Measurements from ENCODE around the gene FIP1L1. TPM values are rescaled to one million over a fixed set of nuclear protein-coding genes. Genes with fewer than 3 reads are reported as not detected.

FIP1L1 gene
- total and polyA plus RNA-seq, 2 of the 13 experiments (the other 11 are each of a cell fraction or from before 2014, with no cell fraction given) = 14.9 to 69.4 TPM

DNA sequence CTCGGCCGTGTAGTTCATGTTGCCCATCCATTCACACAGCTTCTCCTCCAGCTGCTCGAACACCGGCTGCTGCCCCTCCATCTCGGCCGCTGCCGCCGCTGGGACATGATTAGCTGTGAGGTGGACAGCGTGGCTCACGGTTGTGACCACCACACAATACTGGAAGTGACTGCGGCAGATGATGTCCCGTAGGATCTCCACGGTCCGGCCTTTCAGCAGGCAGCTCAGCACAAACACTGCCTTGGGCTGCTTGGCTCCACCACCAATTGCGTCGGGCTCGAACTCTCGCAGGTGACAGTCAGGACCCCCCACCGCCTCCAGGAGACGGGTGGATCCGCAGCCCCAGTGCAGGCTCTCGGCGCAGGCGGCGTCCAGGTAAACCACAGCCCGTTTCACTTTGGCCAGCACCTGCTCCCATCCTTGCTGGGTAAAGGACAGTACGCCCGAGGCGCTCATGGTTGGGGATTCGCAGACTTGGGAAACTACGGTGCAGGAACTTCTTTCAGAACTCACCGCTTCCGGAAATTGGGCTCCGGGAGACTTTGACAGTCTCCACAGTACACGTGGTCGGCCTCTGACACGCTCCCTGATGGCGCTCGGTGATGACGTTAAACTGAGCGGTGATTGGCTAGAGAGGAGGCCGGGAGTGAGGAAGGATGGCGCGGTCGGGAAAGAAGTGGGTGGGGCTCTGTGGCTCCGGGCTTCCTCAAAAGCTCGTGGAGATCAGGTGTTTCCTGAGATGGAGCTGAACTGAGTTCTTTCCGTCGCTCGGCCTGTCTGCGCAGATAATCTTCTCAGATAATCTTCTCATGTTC lies 11.7 kb upstream of the FIP1L1 start, which contains the start of gene SCFD2 (continued):
- TF ChIP-seq, protein P1, sequence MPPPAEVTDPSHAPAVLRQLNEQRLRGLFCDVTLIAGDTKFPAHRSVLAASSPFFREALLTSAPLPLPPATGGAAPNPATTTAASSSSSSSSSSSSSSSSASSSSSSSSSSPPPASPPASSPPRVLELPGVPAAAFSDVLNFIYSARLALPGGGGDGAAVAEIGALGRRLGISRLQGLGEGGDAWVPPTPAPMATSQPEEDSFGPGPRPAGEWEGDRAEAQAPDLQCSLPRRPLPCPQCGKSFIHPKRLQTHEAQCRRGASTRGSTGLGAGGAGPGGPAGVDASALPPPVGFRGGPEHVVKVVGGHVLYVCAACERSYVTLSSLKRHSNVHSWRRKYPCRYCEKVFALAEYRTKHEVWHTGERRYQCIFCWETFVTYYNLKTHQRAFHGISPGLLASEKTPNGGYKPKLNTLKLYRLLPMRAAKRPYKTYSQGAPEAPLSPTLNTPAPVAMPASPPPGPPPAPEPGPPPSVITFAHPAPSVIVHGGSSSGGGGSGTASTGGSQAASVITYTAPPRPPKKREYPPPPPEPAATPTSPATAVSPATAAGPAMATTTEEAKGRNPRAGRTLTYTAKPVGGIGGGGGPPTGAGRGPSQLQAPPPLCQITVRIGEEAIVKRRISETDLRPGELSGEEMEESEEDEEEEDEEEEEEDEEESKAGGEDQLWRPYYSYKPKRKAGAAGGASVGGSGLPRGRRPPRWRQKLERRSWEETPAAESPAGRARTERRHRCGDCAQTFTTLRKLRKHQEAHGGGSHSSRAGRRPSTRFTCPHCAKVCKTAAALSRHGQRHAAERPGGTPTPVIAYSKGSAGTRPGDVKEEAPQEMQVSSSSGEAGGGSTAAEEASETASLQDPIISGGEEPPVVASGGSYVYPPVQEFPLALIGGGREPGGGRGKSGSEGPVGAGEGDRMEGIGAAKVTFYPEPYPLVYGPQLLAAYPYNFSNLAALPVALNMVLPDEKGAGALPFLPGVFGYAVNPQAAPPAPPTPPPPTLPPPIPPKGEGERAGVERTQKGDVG (CRISPR knock-in tag; IDR thresholded peaks at IDR 0.05; ENCODE audit: borderline replicate concordance) = no peak
- TF ChIP-seq, protein P2, sequence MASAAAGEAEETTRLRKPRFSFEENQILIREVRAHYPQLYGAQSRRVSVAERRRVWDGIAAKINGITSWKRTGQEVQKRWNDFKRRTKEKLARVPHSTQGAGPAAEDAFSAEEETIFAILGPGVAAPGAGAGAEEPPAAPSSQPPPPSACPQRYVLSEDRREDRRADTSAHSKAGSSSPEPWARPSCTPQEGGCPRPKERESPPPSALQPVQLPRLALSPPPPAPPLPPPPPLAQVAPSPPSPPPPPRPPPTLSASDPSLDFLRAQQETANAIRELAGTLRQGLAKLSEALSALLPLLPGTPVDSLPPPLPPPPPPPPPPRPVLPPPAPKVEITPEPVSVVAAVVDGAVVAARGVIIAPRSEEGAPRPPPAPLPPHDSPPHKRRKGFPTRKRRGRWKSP (CRISPR knock-in tag; IDR thresholded peaks at IDR 0.05) = peak; percentile 37; the same call in 1 of the 2 replicates
- no peak for TF ChIP-seq SNAI1 (CRISPR knock-in tag; IDR thresholded peaks at IDR 0.05; ENCODE audit: borderline replicate concordance)
- TF ChIP-seq, protein P3, sequence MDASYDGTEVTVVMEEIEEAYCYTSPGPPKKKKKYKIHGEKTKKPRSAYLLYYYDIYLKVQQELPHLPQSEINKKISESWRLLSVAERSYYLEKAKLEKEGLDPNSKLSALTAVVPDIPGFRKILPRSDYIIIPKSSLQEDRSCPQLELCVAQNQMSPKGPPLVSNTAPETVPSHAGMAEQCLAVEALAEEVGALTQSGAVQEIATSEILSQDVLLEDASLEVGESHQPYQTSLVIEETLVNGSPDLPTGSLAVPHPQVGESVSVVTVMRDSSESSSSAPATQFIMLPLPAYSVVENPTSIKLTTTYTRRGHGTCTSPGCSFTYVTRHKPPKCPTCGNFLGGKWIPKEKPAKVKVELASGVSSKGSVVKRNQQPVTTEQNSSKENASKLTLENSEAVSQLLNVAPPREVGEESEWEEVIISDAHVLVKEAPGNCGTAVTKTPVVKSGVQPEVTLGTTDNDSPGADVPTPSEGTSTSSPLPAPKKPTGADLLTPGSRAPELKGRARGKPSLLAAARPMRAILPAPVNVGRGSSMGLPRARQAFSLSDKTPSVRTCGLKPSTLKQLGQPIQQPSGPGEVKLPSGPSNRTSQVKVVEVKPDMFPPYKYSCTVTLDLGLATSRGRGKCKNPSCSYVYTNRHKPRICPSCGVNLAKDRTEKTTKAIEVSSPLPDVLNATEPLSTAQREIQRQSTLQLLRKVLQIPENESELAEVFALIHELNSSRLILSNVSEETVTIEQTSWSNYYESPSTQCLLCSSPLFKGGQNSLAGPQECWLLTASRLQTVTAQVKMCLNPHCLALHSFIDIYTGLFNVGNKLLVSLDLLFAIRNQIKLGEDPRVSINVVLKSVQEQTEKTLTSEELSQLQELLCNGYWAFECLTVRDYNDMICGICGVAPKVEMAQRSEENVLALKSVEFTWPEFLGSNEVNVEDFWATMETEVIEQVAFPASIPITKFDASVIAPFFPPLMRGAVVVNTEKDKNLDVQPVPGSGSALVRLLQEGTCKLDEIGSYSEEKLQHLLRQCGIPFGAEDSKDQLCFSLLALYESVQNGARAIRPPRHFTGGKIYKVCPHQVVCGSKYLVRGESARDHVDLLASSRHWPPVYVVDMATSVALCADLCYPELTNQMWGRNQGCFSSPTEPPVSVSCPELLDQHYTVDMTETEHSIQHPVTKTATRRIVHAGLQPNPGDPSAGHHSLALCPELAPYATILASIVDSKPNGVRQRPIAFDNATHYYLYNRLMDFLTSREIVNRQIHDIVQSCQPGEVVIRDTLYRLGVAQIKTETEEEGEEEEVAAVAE (CRISPR knock-in tag; IDR thresholded peaks at IDR 0.05; ENCODE audit: borderline replicate concordance) = peak; percentile 64; the same call in 1 of the 2 replicates
- TF ChIP-seq ZNF264 (CRISPR knock-in tag; IDR thresholded peaks at IDR 0.05) = 0 out of 2 replicates have a peak, but pooled peaks have one; percentile 50
- peak; percentile 17; the same call in 1 of the 2 replicates for TF ChIP-seq MEIS1 (CRISPR knock-in tag; IDR thresholded peaks at IDR 0.05; ENCODE audit: borderline replicate concordance)
- no peak for TF ChIP-seq LCORL (IDR thresholded peaks at IDR 0.05)
- no peak; the same call in 1 of the 2 replicates for TF ChIP-seq LCORL (CRISPR knock-in tag; IDR thresholded peaks at IDR 0.05)
- peak; percentile 73 for TF ChIP-seq ZFX (CRISPR knock-in tag; IDR thresholded peaks at IDR 0.05; ENCODE audit: low read depth)
- peak; percentile 91 for TF ChIP-seq THAP11 (CRISPR knock-in tag; IDR thresholded peaks at IDR 0.05)
- no peak for TF ChIP-seq REL (CRISPR knock-in tag; conservative IDR thresholded peaks at IDR 0.05)
- TF ChIP-seq ZNF260 (CRISPR knock-in tag; IDR thresholded peaks at IDR 0.05; ENCODE audit: borderline replicate concordance, low read depth) = no peak
- no peak for TF ChIP-seq MED8 (CRISPR knock-in tag; IDR thresholded peaks at IDR 0.05; ENCODE audit: insufficient replicate concordance)
- TF ChIP-seq ETV6 (CRISPR knock-in tag; conservative IDR thresholded peaks at IDR 0.05) = no peak
- TF ChIP-seq ZNF558 (CRISPR knock-in tag; IDR thresholded peaks at IDR 0.05; ENCODE audit: borderline replicate concordance) = no peak
- TF ChIP-seq CBFB (CRISPR knock-in tag; IDR thresholded peaks at IDR 0.05) = no peak
